ENCODE measurements around the gene TACC3. TPM values are rescaled to one million over a fixed set of nuclear protein-coding genes. Genes with fewer than 3 reads are reported as not detected.

TACC3 gene
- total and polyA plus RNA-seq, 9 donors, result 2.1 to 10.4 (median 6.0) TPM

DNA sequence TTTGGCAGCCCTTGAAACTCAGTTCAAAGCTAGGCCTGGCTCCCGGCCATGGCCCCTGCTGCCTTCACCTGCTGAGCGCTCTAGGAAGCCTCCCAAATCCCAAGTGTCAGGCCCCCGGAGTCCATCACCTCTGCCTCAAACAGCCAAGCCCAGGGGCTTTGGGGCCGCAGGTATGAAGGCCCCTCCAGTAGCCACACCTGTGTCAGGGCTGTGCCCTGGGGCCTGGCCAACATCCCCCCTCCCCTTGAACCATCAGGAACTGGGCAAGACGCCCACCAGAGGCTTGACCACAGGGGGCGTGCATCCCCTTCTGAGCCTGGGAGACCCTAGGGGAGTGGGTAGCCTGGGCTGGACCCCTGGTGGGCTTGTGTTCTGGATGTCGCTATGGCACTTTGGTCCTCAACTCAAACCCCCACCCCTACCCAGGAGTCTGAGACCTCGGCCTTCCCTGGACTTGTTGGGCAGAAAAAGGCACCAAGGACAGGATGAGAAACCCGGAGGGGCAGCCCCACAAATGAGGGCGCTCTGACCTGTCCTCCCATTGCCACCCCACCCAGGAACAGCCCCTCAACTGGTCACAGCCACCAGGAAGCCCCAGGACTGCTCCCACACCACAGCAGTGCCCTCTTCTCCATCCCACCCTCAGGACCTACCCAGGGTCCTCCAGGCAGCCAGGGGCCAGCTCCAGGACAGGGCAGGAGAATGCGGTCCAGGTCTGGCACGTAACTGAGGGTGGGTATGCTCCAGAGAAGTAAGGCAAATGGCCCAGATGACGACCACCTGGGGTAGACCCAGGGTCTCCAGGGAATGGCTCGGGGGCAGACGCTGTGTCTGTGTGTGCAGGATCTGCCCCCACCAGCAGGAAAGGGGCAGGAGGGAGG is 5.0 kb upstream of the TACC3 start:
- Histone ChIP-seq H3K4me1 (ENCODE audit: insufficient read depth) (peaks cover 12% of the 10 kb centered on the region), H3K27ac (no peak overlapping the region), H3K9me3 (no peaks in the 10 kb centered on the region), H3K36me3 (no peaks in the 10 kb centered on the region), H3K4me3 (no peak overlapping the region), H3K27me3 (no peaks in the 10 kb centered on the region)
- intact Hi-C loops (cut with DNase I), result no loop called here
- peak in 3 of 5 donors; percentile 30 to 44 (median 37) for DNase-seq
- TF ChIP-seq EP300 (IDR thresholded peaks at IDR 0.05) (no peak), POLR2A (IDR thresholded peaks at IDR 0.05) (no peak), CTCF (IDR thresholded peaks at IDR 0.05) (no peak)
- 73 to 87% (median 80%) methylated on average over 14 to 15 of the region's 15 CpGs for WGBS, 3 donors

GRCh38 chr4:1717129-1718094 is 3.9 kb upstream of the TACC3 start:
- H3K27me3 ChIP-seq, result no peaks in the 10 kb centered on the region
- H3K4me1 ChIP-seq (ENCODE audit: insufficient read depth), result peaks cover 14% of the 10 kb centered on the region
- peak in 4 of 5 donors; percentile 15 to 40 (median 26) for DNase-seq
- TF ChIP-seq POLR2A (IDR thresholded peaks at IDR 0.05) (no peak), CTCF (IDR thresholded peaks at IDR 0.05) (no peak), EP300 (IDR thresholded peaks at IDR 0.05) (no peak)
- no peaks in the 10 kb centered on the region for H3K36me3 ChIP-seq
- H3K9me3 ChIP-seq, result no peaks in the 10 kb centered on the region
- H3K27ac ChIP-seq, result no peak overlapping the region
- intact Hi-C loops (cut with DNase I), result no loop called here
- WGBS, 3 donors, result 86 to 90% (median 87%) methylated on average over 29 to 32 of the region's 32 CpGs
- H3K4me3 ChIP-seq, result no peak overlapping the region

- Histone ChIP-seq H3K27me3 (no peaks in the 10 kb centered on the region), H3K27ac (no peak overlapping the region)
Measured at GRCh38 chr4:1718095-1718850, 3.0 kb upstream of the TACC3 start.

More at GRCh38 chr4:1718095-1718850, 3.0 kb upstream of the TACC3 start:
- Histone ChIP-seq H3K9me3 (no peaks in the 10 kb centered on the region), H3K4me3 (no peak overlapping the region), H3K36me3 (no peaks in the 10 kb centered on the region), H3K4me1 (ENCODE audit: insufficient read depth) (peaks cover 11% of the 10 kb centered on the region)
- peak in 4 of 5 donors; percentile 14 to 39 (median 32) for DNase-seq
- WGBS, 3 donors, result 79 to 85% (median 80%) methylated on average over 31 of the region's 31 CpGs
- TF ChIP-seq POLR2A (IDR thresholded peaks at IDR 0.05), result no peak
- no peak for TF ChIP-seq CTCF (IDR thresholded peaks at IDR 0.05)
- no peak for TF ChIP-seq EP300 (IDR thresholded peaks at IDR 0.05)
- intact Hi-C loops (cut with DNase I), result no loop called here
